Astrocyte of the cerebellum (primary cell): ENCODE results near the gene BBS9.

ENCODE experiments used
- DNase-seq: peaks from one replicate; pipeline ENCODE4 v3.0.0-alpha.2; 2011; ENCODE audit warnings: low read depth
- H3K4me3 ChIP-seq: 2 replicates; pipeline ENCODE4 v1.5.1; 2011; ENCODE audit warnings: mild to moderate bottlenecking, low read depth, low read length, moderate library complexity
- in situ Hi-C: cut with HindIII; loops from 2 replicates; pipeline ENCODE4 v1.10.0; 2017; ENCODE audit warnings: low sequenced_read_pairs
- TF ChIP-seq, protein P1 (sequence below): IDR thresholded peaks from 2 replicates; pipeline ENCODE4 v1.5.1; 2012; ENCODE audit warnings: low read length, low read depth, moderate library complexity, mild to moderate bottlenecking; ENCODE audit errors: missing control alignments

The BBS9 gene

DNA sequence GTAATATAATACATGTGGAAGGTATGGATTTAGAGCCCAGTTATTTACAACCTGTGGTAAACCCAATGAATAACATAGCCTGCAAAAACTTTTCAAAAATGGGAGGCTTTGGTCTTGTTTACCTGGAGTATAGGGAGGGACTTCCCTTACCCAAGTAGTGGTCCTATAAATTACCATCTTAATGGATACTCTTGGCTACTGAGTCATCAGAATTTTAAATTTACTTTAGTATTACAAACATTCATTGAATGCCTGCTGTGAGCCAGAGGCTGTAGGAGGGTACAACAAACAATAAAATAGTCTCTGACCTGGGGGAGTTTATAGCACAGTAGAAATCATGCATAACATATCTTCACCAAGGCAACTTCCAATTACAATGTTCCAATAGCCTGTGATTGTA lies 365.1 kb downstream of the BBS9 start:
- TF ChIP-seq, protein P1, sequence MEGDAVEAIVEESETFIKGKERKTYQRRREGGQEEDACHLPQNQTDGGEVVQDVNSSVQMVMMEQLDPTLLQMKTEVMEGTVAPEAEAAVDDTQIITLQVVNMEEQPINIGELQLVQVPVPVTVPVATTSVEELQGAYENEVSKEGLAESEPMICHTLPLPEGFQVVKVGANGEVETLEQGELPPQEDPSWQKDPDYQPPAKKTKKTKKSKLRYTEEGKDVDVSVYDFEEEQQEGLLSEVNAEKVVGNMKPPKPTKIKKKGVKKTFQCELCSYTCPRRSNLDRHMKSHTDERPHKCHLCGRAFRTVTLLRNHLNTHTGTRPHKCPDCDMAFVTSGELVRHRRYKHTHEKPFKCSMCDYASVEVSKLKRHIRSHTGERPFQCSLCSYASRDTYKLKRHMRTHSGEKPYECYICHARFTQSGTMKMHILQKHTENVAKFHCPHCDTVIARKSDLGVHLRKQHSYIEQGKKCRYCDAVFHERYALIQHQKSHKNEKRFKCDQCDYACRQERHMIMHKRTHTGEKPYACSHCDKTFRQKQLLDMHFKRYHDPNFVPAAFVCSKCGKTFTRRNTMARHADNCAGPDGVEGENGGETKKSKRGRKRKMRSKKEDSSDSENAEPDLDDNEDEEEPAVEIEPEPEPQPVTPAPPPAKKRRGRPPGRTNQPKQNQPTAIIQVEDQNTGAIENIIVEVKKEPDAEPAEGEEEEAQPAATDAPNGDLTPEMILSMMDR = no peak
- DNase-seq = no peak
- no peak overlapping the region for H3K4me3 ChIP-seq
- in situ Hi-C loops = no loop called here

DNA sequence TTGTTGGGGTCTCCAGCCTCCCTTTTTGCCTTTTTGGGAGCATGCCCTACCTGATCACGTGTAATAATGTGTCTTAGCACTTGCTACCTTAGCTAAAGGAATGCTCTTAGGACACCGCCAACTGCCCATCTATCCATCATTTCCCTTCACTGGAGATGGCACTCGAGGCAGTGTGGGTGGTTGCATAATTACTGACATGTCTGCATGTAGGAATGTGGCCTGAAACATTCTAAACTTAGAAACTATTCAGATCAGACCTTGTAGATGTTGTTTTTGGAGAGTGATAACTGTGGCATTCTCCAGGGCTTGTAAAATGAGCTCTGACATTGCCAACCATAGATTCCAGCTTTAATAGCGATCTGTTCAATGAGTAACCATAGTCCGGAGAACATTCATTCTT lies 365.8 kb downstream of the BBS9 start:
- TF ChIP-seq, protein P1 = no peak
- peak; percentile 40 for DNase-seq
- no peak overlapping the region for H3K4me3 ChIP-seq
- in situ Hi-C loops = no loop called here

DNA sequence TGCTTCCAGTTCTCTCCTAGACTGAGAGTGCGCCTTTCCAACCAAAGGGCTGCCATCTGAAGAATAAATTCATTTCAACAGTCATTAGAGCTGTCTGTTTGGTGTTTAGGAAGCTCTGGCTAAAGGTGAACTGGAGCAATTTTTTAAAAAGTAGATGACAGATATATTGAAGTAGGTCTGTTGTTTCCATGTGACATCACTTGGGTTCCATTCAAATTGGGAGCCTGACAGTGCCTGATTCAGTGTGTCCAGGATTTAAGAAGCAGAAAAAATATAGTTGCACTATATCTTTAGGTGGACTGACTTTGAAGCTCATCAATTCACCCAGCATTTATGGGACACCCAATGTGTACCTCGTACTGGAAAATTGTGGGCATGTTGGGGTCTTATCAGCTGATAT lies 367.7 kb downstream of the BBS9 start:
- H3K4me3 ChIP-seq = no peak overlapping the region
- in situ Hi-C loops = no loop called here
- TF ChIP-seq, protein P1 = no peak
- no peak for DNase-seq

DNA sequence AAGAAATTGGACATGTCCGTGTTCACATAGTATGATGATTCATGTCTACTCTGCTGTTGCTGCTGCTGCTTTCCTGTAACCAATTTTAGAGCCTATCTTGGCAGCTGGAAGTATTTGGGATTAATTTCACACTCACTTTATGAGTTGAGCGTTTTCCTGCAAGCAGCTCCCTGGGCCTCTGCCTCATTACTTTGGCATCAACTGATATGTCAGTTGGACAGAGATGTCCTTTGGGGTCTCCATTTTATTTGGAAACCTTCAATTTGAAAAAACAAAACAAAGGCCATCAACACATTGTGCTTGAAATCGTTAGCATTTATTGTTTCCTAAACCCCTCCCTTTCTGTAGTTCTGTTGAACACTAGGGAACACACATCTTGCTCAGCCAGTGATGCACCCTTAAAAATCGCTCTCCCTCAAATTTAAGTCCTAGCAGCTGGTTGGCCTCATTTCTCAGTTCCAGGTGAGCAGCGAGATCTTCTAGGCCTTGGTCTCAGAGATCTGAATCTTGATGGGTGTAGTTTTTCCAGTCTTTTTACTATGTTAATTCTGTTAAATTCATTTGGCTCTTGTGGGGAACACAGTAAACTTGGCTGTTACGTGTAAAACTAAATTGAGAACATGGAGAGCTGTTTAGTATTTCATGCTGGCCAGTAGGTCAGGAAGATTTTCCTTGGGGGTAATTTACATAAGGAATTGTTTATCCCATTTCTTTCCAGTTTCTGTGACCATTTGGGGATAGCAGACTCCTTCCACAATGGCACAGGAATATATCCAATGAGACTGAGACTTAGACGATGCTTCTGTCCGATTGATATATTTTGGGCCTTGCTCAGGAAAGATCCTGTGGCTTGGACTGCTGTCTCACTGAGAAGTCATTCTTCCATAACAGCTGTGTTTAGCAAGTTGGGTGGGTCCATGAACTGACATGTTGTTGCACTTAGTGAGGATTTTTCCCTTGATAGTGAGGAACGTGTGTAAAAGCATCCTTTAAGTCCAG lies 371.6 kb downstream of the BBS9 start:
- H3K4me3 ChIP-seq = no peak overlapping the region
- TF ChIP-seq, protein P1 = no peak
- in situ Hi-C loops = no loop called here
- DNase-seq = no peak

DNA sequence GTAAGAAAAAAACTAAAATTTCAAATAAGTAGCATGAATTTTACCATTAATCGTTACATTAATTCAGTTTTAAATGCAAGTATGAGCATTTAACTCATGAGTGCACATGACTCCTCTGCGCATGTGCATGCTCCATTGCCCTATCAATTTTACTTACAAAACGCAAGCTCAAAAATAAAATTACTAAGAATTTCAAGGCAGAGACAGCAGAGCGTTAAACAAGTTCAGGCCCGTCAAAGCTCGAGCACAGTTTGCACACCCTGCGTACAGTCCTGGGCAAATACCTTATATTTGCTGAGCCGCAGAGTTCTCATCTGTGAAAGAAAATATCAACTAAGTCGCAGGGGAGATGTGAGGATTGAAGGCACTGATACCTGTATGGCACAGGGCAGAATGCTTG lies 373.6 kb downstream of the BBS9 start:
- in situ Hi-C loops = no loop called here
- no peak for DNase-seq
- TF ChIP-seq, protein P1 = no peak

DNA sequence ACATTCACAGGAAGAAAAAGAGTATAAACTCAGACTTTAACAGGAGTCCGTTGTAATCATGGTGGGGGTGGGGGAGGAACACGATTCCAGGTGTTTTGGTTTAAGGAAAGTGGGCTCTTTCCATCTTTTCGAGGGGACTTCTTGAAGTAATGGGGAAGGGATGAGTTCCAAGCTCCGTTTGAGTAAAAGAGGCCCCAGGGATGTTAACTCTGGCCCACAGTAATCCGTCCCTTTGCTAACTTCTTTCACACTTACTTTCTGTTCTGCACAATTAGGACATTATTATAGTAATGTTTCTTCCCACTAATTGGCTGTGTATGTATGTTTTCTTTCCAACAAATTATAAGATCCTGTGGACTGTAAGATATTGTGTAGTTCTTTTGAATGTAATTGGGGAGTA lies 374.4 kb downstream of the BBS9 start:
- in situ Hi-C loops = no loop called here
- no peak for DNase-seq
- H3K4me3 ChIP-seq = no peak overlapping the region
- TF ChIP-seq, protein P1 = no peak

More for the DNA sequence above, 373.6 kb downstream of the BBS9 start:
- H3K4me3 ChIP-seq = no peak overlapping the region
